GM18861 (cell line): ENCODE measurements around the gene NCAN.
A peak's percentile ranks its signal among the peaks of the same experiment; 100 is the strongest.
"Not testable (repeated sequence)": the region's sequence is repeated elsewhere in the genome, so short reads cannot be mapped to it uniquely, and the experiment has no call there.

Source experiments
- ATAC-seq: cut with Tn5 transposase; IDR thresholded peaks from one replicate; pipeline ENCODE4 v1.9.1; 2021; ENCODE audit not compliant: unreplicated experiment

NCAN gene

DNA sequence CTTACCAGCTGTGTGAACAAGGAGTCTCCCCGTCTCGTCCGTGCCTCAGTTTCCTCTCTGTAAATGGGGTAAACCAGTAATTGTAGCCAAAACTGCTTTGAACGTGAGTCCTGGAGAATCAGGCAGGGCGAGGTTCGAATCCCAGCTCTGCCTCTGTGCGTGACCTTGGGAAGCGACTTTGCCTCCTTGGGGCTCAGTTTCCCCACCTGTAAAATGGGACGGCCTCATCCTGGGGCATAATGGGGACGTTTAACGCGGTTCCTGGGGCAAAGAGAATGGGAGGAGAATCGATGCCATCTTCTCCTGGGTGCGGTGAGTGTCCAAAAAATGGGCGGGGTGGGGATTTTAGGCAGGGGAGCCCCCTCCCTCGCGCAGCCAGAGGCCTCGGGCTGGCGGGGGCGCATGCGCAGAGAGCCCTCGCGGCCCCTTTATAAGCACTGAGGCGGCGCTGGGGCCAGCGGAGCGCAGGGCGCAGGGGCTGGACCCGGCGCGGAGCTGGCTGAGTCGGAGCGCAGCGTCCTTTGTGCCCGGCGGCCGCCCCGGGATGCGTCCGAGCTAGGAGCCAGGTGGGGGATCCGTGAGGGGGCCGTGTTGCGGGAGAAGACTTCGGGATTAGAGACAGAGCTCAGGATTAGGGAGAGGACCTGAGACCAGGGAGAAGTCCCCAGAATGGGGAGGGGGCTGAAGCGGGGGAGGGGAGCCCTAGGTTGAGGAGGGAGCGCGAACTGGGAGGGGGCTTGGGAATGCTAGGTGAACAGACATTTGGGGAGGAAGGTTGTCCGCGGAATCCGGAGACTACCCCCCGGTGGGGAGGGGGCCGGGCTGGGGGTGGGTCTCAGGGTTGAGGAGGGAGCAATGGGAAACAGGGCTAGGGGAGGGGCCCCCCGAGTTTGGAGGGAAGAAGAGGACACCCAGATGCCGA is at the start of gene NCAN:
TSS of gene NCAN (plus strand) at position 460 of the 922 bp plus-strand sequence. CDS start 4,996 bp downstream, outside the sequence.
- no peak for ATAC-seq

DNA sequence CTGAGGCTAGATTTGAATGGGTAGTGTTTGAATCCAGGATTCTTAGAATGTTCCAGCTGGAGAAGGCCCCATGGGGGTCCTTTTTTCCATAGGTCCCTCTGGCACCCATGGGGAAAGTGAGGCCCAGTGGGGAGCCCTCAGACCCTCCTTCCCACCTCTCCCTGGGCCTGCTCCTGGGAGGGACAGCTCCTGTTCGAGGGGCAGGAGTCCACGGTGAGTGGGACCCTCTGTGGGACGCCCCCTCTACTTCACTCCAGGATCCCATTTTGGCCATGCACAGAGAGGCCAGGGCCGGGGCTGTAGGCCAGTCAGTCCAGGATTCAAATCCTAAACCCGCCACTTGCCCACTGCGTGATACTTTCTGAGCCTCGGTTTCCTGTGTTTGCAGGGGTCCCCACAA is 49.3 kb upstream of the NCAN start:
- no peak for ATAC-seq

GRCh38 chr19:19165396-19165795 is 46.4 kb upstream of the NCAN start:
- no peak for ATAC-seq

DNA sequence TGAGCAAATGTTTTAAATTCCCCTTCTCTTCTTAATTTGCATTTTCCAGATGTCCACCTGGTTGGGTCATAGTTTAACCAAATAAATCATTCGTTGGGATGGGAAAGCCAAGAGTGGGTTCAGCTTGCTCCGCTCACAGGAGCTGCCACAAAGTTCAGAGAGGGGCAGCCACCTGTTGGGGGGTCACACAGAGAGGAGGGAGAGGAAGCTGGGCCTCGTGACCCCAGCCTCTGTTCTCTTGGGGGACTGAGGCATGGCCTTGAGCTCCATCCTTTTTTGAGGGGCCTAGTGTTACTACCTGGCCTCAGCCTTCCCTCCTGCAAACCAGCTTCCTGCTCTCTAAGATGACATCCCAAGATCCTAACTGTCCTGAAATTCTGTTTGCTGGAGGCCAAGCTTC is 44.1 kb upstream of the NCAN start:
- ATAC-seq: no peak

DNA sequence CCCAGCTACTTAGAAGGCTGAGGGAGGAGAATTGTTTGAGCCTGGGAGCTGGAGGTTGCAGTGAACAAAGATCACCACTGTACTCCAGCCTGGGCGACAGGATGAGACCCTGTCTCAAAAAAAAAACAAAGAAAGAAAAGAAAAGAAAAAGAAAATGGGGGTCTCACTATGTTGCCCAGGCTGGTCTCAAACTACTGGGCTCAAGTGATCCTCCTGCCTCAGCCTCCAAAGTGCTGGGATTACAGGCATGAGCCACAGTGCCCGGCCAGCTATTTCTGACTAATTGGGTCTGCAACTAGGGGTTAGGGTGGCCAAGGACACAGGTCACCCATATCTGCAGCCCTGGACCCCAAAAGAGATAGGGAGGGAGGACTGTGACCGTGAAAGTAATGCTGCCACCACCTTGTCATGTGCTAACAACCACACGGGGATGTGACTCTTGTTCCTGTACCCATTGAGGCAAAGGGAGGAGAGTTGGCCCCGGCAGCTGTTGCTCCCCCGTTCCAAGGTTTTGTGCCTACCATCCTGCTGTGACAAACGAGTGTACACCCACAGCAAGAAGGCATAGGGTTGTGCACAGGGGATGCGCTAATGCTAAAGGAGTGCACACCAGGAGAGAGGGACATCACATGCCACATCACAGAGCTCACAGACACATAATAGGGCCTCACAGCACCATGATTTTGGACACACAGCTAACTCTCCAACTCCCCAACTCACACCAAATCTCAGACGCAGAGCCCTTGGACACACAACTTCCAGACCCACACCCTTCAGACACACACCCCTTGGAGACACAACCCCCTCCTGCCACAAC is 42.3 kb upstream of the NCAN start:
- no peak for ATAC-seq

GRCh38 chr19:19170053-19170872 is 41.5 kb upstream of the NCAN start, which contains the start of gene MEF2B:
MEF2B (minus strand) TSS chr19:19170263; CDS start chr19:19150735, 19,528 bp downstream.
- peak; percentile 49 for ATAC-seq

- ATAC-seq: no peak
Measured at GRCh38 chr19:19170873-19171672, 40.7 kb upstream of the NCAN start.

- ATAC-seq: no peak
Measured at GRCh38 chr19:19171821-19172532, 39.8 kb upstream of the NCAN start.

DNA sequence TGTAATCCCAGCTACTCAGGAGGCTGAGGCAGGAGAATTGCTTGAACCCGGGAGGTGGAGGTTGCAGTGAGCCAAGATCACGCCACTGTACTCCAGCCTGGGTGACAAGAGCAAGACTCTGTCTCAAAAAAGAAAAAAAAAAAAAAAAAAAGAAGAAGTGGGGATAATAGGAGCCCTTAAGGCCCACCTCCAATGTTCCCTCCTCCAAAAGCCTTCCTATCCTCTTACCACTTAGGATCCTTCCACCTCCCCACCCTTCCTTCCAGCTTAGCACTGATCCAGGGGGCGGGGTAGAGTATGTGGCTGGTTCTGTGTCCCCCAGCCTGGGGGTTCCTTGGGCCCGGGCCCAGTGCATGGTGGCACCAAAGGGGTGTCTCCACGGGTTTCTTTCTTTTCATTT is 38.5 kb upstream of the NCAN start:
- ATAC-seq: not testable (repeated sequence)

GRCh38 chr19:19176950-19177349 is 34.8 kb upstream of the NCAN start:
- ATAC-seq: no peak

GRCh38 chr19:19179548-19180441 is 32.0 kb upstream of the NCAN start:
- no peak for ATAC-seq

GRCh38 chr19:19181488-19181998 is 30.2 kb upstream of the NCAN start:
- no peak for ATAC-seq

- ATAC-seq: no peak
Measured at GRCh38 chr19:19185853-19186740, 25.7 kb upstream of the NCAN start.

GRCh38 chr19:19186742-19187141 is 25.0 kb upstream of the NCAN start:
- no peak for ATAC-seq

DNA sequence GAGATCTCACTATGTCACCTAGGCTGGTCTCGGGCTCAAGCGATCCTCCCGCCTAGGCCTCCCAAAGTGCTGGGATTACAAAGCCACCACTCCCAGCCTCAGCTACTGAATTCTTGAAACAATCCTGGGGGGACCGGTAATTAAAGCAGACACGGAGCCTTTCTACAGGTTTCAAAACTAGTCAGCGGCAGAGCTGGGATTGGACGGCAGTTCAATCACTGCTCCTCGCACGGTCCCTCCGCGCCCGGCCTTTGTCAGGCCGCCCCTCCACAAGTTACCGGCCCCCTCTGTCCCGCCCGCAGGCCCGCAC is 20.0 kb upstream of the NCAN start:
- no peak for ATAC-seq

- peak; percentile 83 for ATAC-seq
Measured at GRCh38 chr19:19192078-19192882, 19.5 kb upstream of the NCAN start, which contains the start of the genes BORCS8 and RFXANK. BORCS8 (minus strand) TSS chr19:19192152; CDS start chr19:19192117, 35 bp downstream. RFXANK (plus strand) TSS chr19:19192258; CDS start chr19:19193947, 1,689 bp downstream.
